Esophagus muscularis mucosa (tissue), 3 donors: ENCODE data around the gene TXNRD3.

Experiments used
- EP300 ChIP-seq: sonication (generic); formaldehyde crosslinking; IDR thresholded peaks from one replicate; pipeline ENCODE4 v1.6.1; 2017; ENCODE audit warnings: antibody characterized with exemption
- TF ChIP-seq, protein P1 (sequence below), 3 experiments: fragments of 200-600 bp in 2 of 3; fragments of 450-650 bp in 1 of 3; sonication (generic) in 2 of 3; IDR thresholded peaks; one replicate each; pipeline ENCODE4 v1.5.1; 2017 to 2019; ENCODE audit warnings: antibody characterized with exemption in 3 of 3, mild to moderate bottlenecking in 2 of 3, moderate library complexity in 1 of 3

DNA sequence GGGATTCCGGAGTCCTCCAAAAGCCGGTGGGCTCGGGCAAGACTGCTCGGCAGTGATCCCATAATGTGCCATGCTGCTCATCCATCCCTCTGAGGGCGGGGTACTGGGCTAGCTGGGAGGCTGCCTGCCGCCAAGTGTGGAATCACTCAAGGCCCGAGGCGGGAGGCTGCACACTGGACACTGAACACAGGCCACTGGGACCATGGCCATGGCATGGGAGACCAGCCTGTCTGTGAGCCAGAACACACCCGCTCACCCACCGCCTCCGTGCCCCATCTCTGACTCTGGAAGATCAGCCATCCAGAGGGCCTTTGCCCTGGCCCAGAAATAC, 97.5 kb downstream of the TXNRD3 start:
- TF ChIP-seq EP300: no peak
- TF ChIP-seq, protein P1, sequence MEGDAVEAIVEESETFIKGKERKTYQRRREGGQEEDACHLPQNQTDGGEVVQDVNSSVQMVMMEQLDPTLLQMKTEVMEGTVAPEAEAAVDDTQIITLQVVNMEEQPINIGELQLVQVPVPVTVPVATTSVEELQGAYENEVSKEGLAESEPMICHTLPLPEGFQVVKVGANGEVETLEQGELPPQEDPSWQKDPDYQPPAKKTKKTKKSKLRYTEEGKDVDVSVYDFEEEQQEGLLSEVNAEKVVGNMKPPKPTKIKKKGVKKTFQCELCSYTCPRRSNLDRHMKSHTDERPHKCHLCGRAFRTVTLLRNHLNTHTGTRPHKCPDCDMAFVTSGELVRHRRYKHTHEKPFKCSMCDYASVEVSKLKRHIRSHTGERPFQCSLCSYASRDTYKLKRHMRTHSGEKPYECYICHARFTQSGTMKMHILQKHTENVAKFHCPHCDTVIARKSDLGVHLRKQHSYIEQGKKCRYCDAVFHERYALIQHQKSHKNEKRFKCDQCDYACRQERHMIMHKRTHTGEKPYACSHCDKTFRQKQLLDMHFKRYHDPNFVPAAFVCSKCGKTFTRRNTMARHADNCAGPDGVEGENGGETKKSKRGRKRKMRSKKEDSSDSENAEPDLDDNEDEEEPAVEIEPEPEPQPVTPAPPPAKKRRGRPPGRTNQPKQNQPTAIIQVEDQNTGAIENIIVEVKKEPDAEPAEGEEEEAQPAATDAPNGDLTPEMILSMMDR (IDR thresholded peaks at IDR 0.05): no peak
